DOHH2 (cell line): ENCODE data around the gene C16orf89.

Experiments
- H3F3A ChIP-seq: fragments of 200-600 bp; sonication (generic), shearing (Covaris generic); 2 replicates; pipeline ENCODE4 v1.6.0; 2016; ENCODE audit warnings: antibody characterized with exemption, mild to moderate bottlenecking; ENCODE audit not compliant: control insufficient read depth, insufficient read depth
- H3K27ac ChIP-seq: fragments of 200-600 bp; sonication (generic); 2 replicates; pipeline ENCODE4 v1.5.1; 2014; ENCODE audit warnings: low read depth, mild to moderate bottlenecking, low read length, moderate library complexity
- H3K27me3 ChIP-seq: fragments of 200-600 bp; sonication (generic); 2 replicates; pipeline ENCODE4 v1.6.1; 2014; ENCODE audit warnings: mild to moderate bottlenecking, low read length, mixed read lengths; ENCODE audit not compliant: control insufficient read depth
- H3K36me3 ChIP-seq: fragments of 200-600 bp; sonication (generic); 2 replicates; pipeline ENCODE4 v1.6.1; 2014; ENCODE audit warnings: mild to moderate bottlenecking, low read length, moderate library complexity, mixed read lengths; ENCODE audit not compliant: control insufficient read depth
- H3K4me1 ChIP-seq: fragments of 200-600 bp; sonication (generic); 2 replicates; pipeline ENCODE4 v1.6.1; 2014; ENCODE audit warnings: mild to moderate bottlenecking, low read length, mixed read lengths; ENCODE audit not compliant: control insufficient read depth
- H3K4me2 ChIP-seq: fragments of 200-600 bp; sonication (generic); 2 replicates; pipeline ENCODE4 v1.6.0; 2014; ENCODE audit warnings: mild to moderate bottlenecking, low read length, moderate library complexity
- H3K4me3 ChIP-seq: fragments of 200-600 bp; sonication (generic); 2 replicates; pipeline ENCODE4 v1.5.1; 2014; ENCODE audit warnings: mild to moderate bottlenecking, low read length, mixed read lengths
- H3K79me2 ChIP-seq: fragments of 200-600 bp; sonication (generic); 2 replicates; pipeline ENCODE4 v1.6.1; 2014; ENCODE audit warnings: mild to moderate bottlenecking, low read length, mixed read lengths; ENCODE audit not compliant: control insufficient read depth
- H3K9me2 ChIP-seq: fragments of 200-600 bp; sonication (generic); replicated peaks from 2 replicates; pipeline ENCODE4 v1.6.1; 2014; ENCODE audit warnings: mild to moderate bottlenecking, low read length, mixed read lengths; ENCODE audit not compliant: control insufficient read depth
- H3K9me3 ChIP-seq: fragments of 200-600 bp; sonication (generic); 2 replicates; pipeline ENCODE4 v1.6.1; 2014; ENCODE audit warnings: antibody characterized with exemption, low read length, mixed read lengths; ENCODE audit not compliant: control insufficient read depth, insufficient read depth
- H4K20me1 ChIP-seq: fragments of 200-600 bp; sonication (generic); 2 replicates; pipeline ENCODE4 v1.6.0; 2014; ENCODE audit warnings: low read depth, mild to moderate bottlenecking, antibody characterized with exemption, low read length, moderate library complexity; ENCODE audit not compliant: control insufficient read depth, insufficient read depth
- EZH2phosphoT487 ChIP-seq: fragments of 200-600 bp; sonication (generic); IDR thresholded peaks from 2 replicates; pipeline ENCODE4 v1.6.1; 2017; ENCODE audit warnings: borderline replicate concordance, mild to moderate bottlenecking, antibody characterized with exemption, low read length, moderate library complexity, mixed read lengths
- TF ChIP-seq, protein P1 (sequence below): fragments of 200-600 bp; sonication (generic); IDR thresholded peaks from one replicate; pipeline ENCODE4 v1.5.1; 2014; ENCODE audit warnings: antibody characterized with exemption, mild to moderate bottlenecking, low read depth, low read length; ENCODE audit not compliant: poor library complexity, severe bottlenecking

The C16orf89 gene

GRCh38 chr16:5041600-5042133 is 24.1 kb downstream of the C16orf89 start:
- Histone ChIP-seq H3K4me2 (no peak overlapping the region), H3K9me3 (no peaks in the 10 kb centered on the region), H4K20me1 (no peaks in the 10 kb centered on the region), H3K79me2 (no peaks in the 10 kb centered on the region), H3K4me3 (no peak overlapping the region), H3K4me1 (peaks cover 6% of the 10 kb centered on the region), H3K27ac (no peak overlapping the region), H3K9me2 (no peaks in the 10 kb centered on the region), H3F3A (no peaks in the 10 kb centered on the region), H3K36me3 (no peaks in the 10 kb centered on the region), H3K27me3 (peaks cover 9% of the 10 kb centered on the region)
- TF ChIP-seq EZH2phosphoT487: no peak
- TF ChIP-seq, protein P1, sequence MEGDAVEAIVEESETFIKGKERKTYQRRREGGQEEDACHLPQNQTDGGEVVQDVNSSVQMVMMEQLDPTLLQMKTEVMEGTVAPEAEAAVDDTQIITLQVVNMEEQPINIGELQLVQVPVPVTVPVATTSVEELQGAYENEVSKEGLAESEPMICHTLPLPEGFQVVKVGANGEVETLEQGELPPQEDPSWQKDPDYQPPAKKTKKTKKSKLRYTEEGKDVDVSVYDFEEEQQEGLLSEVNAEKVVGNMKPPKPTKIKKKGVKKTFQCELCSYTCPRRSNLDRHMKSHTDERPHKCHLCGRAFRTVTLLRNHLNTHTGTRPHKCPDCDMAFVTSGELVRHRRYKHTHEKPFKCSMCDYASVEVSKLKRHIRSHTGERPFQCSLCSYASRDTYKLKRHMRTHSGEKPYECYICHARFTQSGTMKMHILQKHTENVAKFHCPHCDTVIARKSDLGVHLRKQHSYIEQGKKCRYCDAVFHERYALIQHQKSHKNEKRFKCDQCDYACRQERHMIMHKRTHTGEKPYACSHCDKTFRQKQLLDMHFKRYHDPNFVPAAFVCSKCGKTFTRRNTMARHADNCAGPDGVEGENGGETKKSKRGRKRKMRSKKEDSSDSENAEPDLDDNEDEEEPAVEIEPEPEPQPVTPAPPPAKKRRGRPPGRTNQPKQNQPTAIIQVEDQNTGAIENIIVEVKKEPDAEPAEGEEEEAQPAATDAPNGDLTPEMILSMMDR: no peak

- TF ChIP-seq EZH2phosphoT487: no peak
- TF ChIP-seq, protein P1: no peak
- no peak overlapping the region for H3K27ac ChIP-seq
- no peak overlapping the region for H3K4me2 ChIP-seq
- no peak overlapping the region for H3K4me3 ChIP-seq
- no peaks in the 10 kb centered on the region for H3K79me2 ChIP-seq
- H3K9me2 ChIP-seq: no peaks in the 10 kb centered on the region
- H3K36me3 ChIP-seq: no peaks in the 10 kb centered on the region
- peaks cover 9% of the 10 kb centered on the region for H3K27me3 ChIP-seq
- H4K20me1 ChIP-seq: no peaks in the 10 kb centered on the region
- no peaks in the 10 kb centered on the region for H3F3A ChIP-seq
- peaks cover 16% of the 10 kb centered on the region for H3K4me1 ChIP-seq
- H3K9me3 ChIP-seq: no peaks in the 10 kb centered on the region
Observed at GRCh38 chr16:5040451-5040850, 25.3 kb downstream of the C16orf89 start.

GRCh38 chr16:5036228-5037156 is 29.3 kb downstream of the C16orf89 start:
- H3K4me1 ChIP-seq: peaks cover 33% of the 10 kb centered on the region
- H3K27ac ChIP-seq: no peak overlapping the region
- no peaks in the 10 kb centered on the region for H3K9me2 ChIP-seq
- H3K4me3 ChIP-seq: peak overlapping the region; percentile 8; the same call in 1 of the 2 replicates
- TF ChIP-seq, protein P1: no peak
- TF ChIP-seq EZH2phosphoT487: no peak
- no peaks in the 10 kb centered on the region for H4K20me1 ChIP-seq
- H3F3A ChIP-seq: no peaks in the 10 kb centered on the region
- H3K9me3 ChIP-seq: no peaks in the 10 kb centered on the region
- H3K27me3 ChIP-seq: peaks cover 2% of the 10 kb centered on the region; the same call in 1 of the 2 replicates
- H3K4me2 ChIP-seq: peak overlapping the region; percentile 46
- H3K36me3 ChIP-seq: no peaks in the 10 kb centered on the region
- H3K79me2 ChIP-seq: peaks cover 8% of the 10 kb centered on the region
